Measurements from ENCODE around the gene PTBP3. TPM values are rescaled to one million over a fixed set of nuclear protein-coding genes. Genes with fewer than 3 reads are reported as not detected.
A peak's percentile ranks its signal among the peaks of the same experiment; 100 is the strongest.

PTBP3 gene
- total and polyA plus RNA-seq, 2 of the 13 experiments (the other 11 are each of a cell fraction or from before 2014, with no cell fraction given) = 52.8 to 61.1 TPM

GRCh38 chr9:112379177-112380101 lies 46.0 kb upstream of the PTBP3 start (continued):
- TF ChIP-seq HNF1A (IDR thresholded peaks at IDR 0.05; ENCODE audit: low read depth) (no peak), HNF1A (CRISPR knock-in tag; IDR thresholded peaks at IDR 0.05; ENCODE audit: borderline replicate concordance) (peak; percentile 56; the same call in 1 of the 2 replicates), ZBTB1 (CRISPR knock-in tag; IDR thresholded peaks at IDR 0.05; ENCODE audit: borderline replicate concordance) (no peak), ZNF83 (CRISPR knock-in tag; IDR thresholded peaks at IDR 0.05; ENCODE audit: borderline replicate concordance) (no peak), MTERF4 (CRISPR knock-in tag; IDR thresholded peaks at IDR 0.05) (no peak), ZNF343 (CRISPR knock-in tag; IDR thresholded peaks at IDR 0.05) (peak; percentile 49; the same call in 1 of the 2 replicates), ZNF749 (CRISPR knock-in tag; IDR thresholded peaks at IDR 0.05; ENCODE audit: borderline replicate concordance) (no peak), ONECUT2 (CRISPR knock-in tag; IDR thresholded peaks at IDR 0.05) (0 out of 2 replicates have a peak, but pooled peaks have one; percentile 48), ELK4 (CRISPR knock-in tag; IDR thresholded peaks at IDR 0.05; ENCODE audit: borderline replicate concordance) (no peak), GMEB2 (CRISPR knock-in tag; IDR thresholded peaks at IDR 0.05; ENCODE audit: low read depth) (peak; percentile 59), KDM3A (CRISPR knock-in tag; IDR thresholded peaks at IDR 0.05; ENCODE audit: low read depth) (peak; percentile 62; the same call in 1 of the 2 replicates), ZNF678 (CRISPR knock-in tag; IDR thresholded peaks at IDR 0.05) (peak; percentile 41; the same call in 1 of the 2 replicates), AHR (CRISPR knock-in tag; IDR thresholded peaks at IDR 0.05) (no peak), SPEN (CRISPR knock-in tag; IDR thresholded peaks at IDR 0.05; ENCODE audit: low read depth) (peak; percentile 43; the same call in 1 of the 2 replicates), BRD4 (CRISPR knock-in tag; IDR thresholded peaks at IDR 0.05) (peak; percentile 73; the same call in 1 of the 2 replicates), SMARCC2 (IDR thresholded peaks at IDR 0.05) (no peak), ZNF720 (CRISPR knock-in tag; IDR thresholded peaks at IDR 0.05) (no peak), ZNF850 (CRISPR knock-in tag; conservative IDR thresholded peaks at IDR 0.05) (no peak), MED13 (CRISPR knock-in tag; IDR thresholded peaks at IDR 0.05) (peak; percentile 83), GLMP (CRISPR knock-in tag; IDR thresholded peaks at IDR 0.05; ENCODE audit: borderline replicate concordance) (no peak)
